Measurements from ENCODE around the gene LRFN2. TPM values are rescaled to one million over a fixed set of nuclear protein-coding genes. Genes with fewer than 3 reads are reported as not detected.

LRFN2 gene
- total RNA-seq, 4 donors from 2014 or later, result 0.83 TPM; not detected in 3

DNA sequence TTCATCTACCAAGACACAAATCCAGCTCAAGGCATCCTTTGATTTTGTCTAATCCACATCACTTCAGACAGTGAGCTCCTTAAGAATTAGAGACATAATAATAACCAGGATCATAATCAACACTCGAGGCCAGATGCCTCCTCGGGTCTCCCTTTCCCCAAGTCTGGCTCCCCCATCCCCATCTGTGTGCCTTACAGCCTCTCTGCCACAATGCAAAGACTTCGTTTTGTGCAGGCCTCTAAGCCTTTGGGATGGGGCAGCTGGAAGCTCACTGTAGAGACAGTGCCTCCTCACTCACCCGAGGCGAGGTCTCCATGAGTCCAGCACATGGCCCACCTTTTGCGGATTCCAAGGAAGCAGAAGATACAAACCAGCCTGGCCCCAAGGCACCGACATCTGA lies 30.3 kb downstream of the LRFN2 start:
- Histone ChIP-seq H3K4me1 (no peaks in the 10 kb centered on the region), H3K4me3 (no peak overlapping the region), H3K27ac (no peak overlapping the region), H3K36me3 (no peaks in the 10 kb centered on the region), H3K27me3 (no peaks in the 10 kb centered on the region), H3K9me3 (no peaks in the 10 kb centered on the region)
- TF ChIP-seq, protein P1, sequence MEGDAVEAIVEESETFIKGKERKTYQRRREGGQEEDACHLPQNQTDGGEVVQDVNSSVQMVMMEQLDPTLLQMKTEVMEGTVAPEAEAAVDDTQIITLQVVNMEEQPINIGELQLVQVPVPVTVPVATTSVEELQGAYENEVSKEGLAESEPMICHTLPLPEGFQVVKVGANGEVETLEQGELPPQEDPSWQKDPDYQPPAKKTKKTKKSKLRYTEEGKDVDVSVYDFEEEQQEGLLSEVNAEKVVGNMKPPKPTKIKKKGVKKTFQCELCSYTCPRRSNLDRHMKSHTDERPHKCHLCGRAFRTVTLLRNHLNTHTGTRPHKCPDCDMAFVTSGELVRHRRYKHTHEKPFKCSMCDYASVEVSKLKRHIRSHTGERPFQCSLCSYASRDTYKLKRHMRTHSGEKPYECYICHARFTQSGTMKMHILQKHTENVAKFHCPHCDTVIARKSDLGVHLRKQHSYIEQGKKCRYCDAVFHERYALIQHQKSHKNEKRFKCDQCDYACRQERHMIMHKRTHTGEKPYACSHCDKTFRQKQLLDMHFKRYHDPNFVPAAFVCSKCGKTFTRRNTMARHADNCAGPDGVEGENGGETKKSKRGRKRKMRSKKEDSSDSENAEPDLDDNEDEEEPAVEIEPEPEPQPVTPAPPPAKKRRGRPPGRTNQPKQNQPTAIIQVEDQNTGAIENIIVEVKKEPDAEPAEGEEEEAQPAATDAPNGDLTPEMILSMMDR (IDR thresholded peaks at IDR 0.05), result no peak
- no peak for TF ChIP-seq POLR2A (IDR thresholded peaks at IDR 0.05)
- DNase-seq, result no peak

DNA sequence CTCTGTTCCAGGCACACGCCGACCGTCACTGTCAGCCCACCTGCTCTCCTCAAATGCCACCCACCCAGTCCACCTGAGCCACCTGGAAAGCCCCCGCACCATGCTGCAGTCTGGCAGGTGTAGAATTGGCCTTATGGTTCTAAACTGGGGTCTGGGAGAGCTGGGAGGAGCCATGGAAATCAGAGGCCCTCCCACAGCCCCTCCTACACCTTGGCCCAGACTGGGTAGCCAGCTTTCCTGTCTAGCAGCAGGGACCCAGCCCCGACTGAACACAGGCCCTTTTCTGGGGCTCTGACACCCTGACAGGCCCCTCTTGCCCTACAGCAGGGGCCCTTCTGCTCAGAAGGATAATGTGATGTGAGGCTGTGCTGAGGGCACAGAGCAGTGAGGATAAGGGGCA lies 31.1 kb downstream of the LRFN2 start:
- TF ChIP-seq POLR2A (IDR thresholded peaks at IDR 0.05), result no peak
- TF ChIP-seq, protein P1 (IDR thresholded peaks at IDR 0.05), result no peak
- H3K4me3 ChIP-seq, result no peak overlapping the region
- no peaks in the 10 kb centered on the region for H3K36me3 ChIP-seq
- H3K27ac ChIP-seq, result no peak overlapping the region
- H3K27me3 ChIP-seq, result no peaks in the 10 kb centered on the region
- H3K4me1 ChIP-seq, result no peaks in the 10 kb centered on the region
- no peak for DNase-seq
- no peaks in the 10 kb centered on the region for H3K9me3 ChIP-seq

DNA sequence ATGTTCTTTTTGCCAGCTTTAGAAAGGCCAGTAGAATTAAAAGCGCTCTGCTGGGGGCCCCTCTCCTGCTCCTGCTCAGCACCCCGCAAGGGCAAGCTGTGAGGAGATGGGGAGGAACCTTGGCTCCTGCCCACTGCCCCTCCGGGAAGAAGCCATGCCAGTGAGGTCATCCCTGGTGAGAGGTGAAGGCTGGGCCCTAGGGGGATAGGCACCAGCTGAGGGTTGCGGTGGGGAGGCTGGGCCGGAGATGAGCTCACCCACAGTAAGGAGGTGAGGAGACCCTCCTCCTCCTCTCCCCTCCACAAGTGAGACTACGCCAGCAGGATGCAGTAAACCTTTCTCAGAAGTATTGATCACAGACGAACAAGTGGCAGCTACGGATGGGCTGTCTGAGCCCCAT lies 32.1 kb downstream of the LRFN2 start:
- H3K4me3 ChIP-seq, result no peak overlapping the region
- no peaks in the 10 kb centered on the region for H3K36me3 ChIP-seq
- H3K9me3 ChIP-seq, result no peaks in the 10 kb centered on the region
- H3K27me3 ChIP-seq, result no peaks in the 10 kb centered on the region
- no peak overlapping the region for H3K27ac ChIP-seq
- no peaks in the 10 kb centered on the region for H3K4me1 ChIP-seq
- TF ChIP-seq, protein P1 (IDR thresholded peaks at IDR 0.05), result no peak
- TF ChIP-seq POLR2A (IDR thresholded peaks at IDR 0.05), result no peak
- DNase-seq, result no peak

DNA sequence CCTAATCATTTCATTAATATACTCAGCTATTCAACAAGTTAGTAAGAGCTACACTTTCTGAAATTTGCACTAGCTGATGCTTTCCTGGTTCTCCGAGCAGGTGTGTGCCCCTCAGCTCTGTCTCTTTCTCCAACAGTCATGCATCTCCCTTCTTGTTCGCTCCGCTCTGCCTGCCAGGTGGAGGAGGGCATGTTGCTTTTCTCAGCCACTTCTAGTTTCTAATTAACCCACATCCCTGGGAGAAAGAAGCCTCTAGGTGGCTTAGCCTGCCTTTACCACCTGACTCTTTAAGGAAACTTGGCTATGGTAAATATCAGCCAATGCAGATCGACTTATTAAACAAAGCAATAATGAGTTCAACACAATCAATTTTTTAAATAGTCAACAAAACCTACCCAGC lies 34.2 kb downstream of the LRFN2 start:
- Histone ChIP-seq H3K36me3 (no peaks in the 10 kb centered on the region), H3K4me3 (no peak overlapping the region), H3K27ac (no peak overlapping the region), H3K27me3 (no peaks in the 10 kb centered on the region), H3K9me3 (no peaks in the 10 kb centered on the region), H3K4me1 (no peaks in the 10 kb centered on the region)
- no peak for TF ChIP-seq POLR2A (IDR thresholded peaks at IDR 0.05)
- TF ChIP-seq, protein P1 (IDR thresholded peaks at IDR 0.05), result no peak
- DNase-seq, result no peak

DNA sequence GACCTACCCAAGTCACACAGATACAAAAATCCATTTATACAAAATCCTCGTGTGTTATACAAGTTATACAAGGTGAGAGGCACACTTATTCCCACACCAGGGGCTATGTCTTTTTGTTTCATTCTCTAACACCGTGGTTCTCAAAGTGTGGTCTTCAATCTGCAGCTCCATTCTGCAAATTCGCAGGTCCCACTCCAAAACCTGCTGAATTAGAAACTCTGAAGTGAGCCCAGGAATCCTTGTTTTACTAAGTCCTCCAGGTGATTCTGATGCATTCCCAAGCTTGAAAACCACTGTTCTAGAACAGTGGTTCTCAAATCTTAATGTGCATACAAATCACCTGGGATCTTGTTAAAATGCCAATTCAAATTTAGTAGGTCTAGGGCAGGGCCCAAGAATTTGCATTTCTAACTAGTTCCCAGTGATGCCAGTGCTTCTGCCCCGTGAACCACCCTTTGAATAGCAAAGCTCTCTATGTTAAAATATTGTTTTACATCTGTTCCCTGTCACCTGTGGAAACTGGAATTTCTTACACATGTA lies 35.1 kb downstream of the LRFN2 start:
- Histone ChIP-seq H3K36me3 (no peaks in the 10 kb centered on the region), H3K27ac (no peak overlapping the region), H3K4me1 (no peaks in the 10 kb centered on the region), H3K4me3 (no peak overlapping the region), H3K27me3 (no peaks in the 10 kb centered on the region), H3K9me3 (no peaks in the 10 kb centered on the region)
- TF ChIP-seq POLR2A (IDR thresholded peaks at IDR 0.05), result no peak
- TF ChIP-seq, protein P1 (IDR thresholded peaks at IDR 0.05), result no peak
- no peak for DNase-seq
